ENCODE measurements around the gene DDX49. TPM values are rescaled to one million over a fixed set of nuclear protein-coding genes. Genes with fewer than 3 reads are reported as not detected.

DDX49 gene
- polyA plus RNA-seq, 4 donors: 46.2 to 57.3 (median 48.6) TPM

- peak in 3 of 4 donors; percentile 51 to 74 (median 64) for DNase-seq (ENCODE audit: low read depth in 4 of 4, low spot score in 3 of 4)
These were observed 48.0 kb downstream of the DDX49 start for GRCh38 chr19:18967358-18968146.

GRCh38 chr19:18969931-18970659 is 50.6 kb downstream of the DDX49 start:
- DNase-seq (ENCODE audit: low read depth in 4 of 4, low spot score in 3 of 4): no peak

GRCh38 chr19:18972301-18972811 is 52.8 kb downstream of the DDX49 start:
- DNase-seq (ENCODE audit: low read depth in 4 of 4, low spot score in 3 of 4): no peak

- no peak for DNase-seq (ENCODE audit: low read depth in 4 of 4, low spot score in 3 of 4)
These were observed 53.3 kb downstream of the DDX49 start for GRCh38 chr19:18972851-18973250.

GRCh38 chr19:18975011-18975410 is 55.5 kb downstream of the DDX49 start:
- no peak for DNase-seq (ENCODE audit: low read depth in 4 of 4, low spot score in 3 of 4)

- no peak for DNase-seq (ENCODE audit: low read depth in 4 of 4, low spot score in 3 of 4)
These were observed 56.4 kb downstream of the DDX49 start for GRCh38 chr19:18975869-18976268.

Other genes starting within 250 kb of the DDX49 start
- 10 to 100 TPM; 16.6 to 23.1 (median 18.9) TPM for gene CRTC1, start 236.0 kb upstream of the DDX49 start, polyA plus RNA-seq (ENCODE audit: insufficient read length in 4 of 4)
- gene COMP, start 128.4 kb upstream of the DDX49 start, polyA plus RNA-seq (ENCODE audit: insufficient read length in 4 of 4): under 1 TPM; 0.07 to 0.21 (median 0.11) TPM
- gene UPF1, start 87.8 kb upstream of the DDX49 start, polyA plus RNA-seq (ENCODE audit: insufficient read length in 4 of 4): 10 to 100 TPM; 50.6 to 70.8 (median 52.5) TPM
- 1 to 10 TPM; 5.4 to 8.0 (median 6.4) TPM for gene CERS1, start 23.6 kb upstream of the DDX49 start, polyA plus RNA-seq (ENCODE audit: insufficient read length in 4 of 4)
- 100 to 1,000 TPM in 3 of 4 donors, 10 to 100 TPM in 1; 93.4 to 140 (median 104) TPM for gene COPE, start 328 bp upstream of the DDX49 start, polyA plus RNA-seq (ENCODE audit: insufficient read length in 4 of 4)
- gene HOMER3, start 21.5 kb downstream of the DDX49 start, polyA plus RNA-seq (ENCODE audit: insufficient read length in 4 of 4): 10 to 100 TPM; 53.2 to 76.5 (median 56.5) TPM
- 10 to 100 TPM; 79.3 to 88.4 (median 85.5) TPM for gene SUGP2, start 113.8 kb downstream of the DDX49 start, polyA plus RNA-seq (ENCODE audit: insufficient read length in 4 of 4)
- gene ARMC6, start 113.9 kb downstream of the DDX49 start, polyA plus RNA-seq (ENCODE audit: insufficient read length in 4 of 4): 10 to 100 TPM; 34.5 to 37.9 (median 34.8) TPM
- gene SLC25A42, start 144.3 kb downstream of the DDX49 start, polyA plus RNA-seq (ENCODE audit: insufficient read length in 4 of 4): 10 to 100 TPM; 17.4 to 21.1 (median 19.8) TPM
- 10 to 100 TPM; 24.7 to 46.3 (median 31.9) TPM for gene TMEM161A, start 218.8 kb downstream of the DDX49 start, polyA plus RNA-seq (ENCODE audit: insufficient read length in 4 of 4)